ENCODE results near the gene PRR22.
"Not testable (repeated sequence)": the region's sequence is repeated elsewhere in the genome, so short reads cannot be mapped to it uniquely, and the experiment has no call there.

PRR22 gene

DNA sequence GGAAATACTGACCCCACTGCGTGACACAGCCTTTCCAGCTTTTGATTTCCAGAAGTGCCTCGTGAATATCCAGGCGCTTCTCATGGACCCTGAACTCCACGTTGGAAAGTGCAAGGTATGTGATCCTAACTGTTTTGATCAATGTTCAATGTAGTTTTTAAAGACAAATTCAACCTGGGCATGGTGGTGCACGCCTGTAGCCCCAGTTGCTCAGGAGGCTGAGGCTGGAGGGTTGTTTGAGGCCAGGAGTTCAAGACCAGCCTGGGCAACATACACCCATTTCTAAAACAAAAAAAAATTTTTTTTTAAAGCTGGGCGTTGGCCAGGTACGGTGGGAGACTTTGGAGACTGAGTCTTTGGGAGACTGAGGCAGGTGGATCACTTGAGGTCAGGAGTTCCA is 32.8 kb downstream of the PRR22 start:
- DNase-seq (ENCODE audit: low spot score) = no peak

DNA sequence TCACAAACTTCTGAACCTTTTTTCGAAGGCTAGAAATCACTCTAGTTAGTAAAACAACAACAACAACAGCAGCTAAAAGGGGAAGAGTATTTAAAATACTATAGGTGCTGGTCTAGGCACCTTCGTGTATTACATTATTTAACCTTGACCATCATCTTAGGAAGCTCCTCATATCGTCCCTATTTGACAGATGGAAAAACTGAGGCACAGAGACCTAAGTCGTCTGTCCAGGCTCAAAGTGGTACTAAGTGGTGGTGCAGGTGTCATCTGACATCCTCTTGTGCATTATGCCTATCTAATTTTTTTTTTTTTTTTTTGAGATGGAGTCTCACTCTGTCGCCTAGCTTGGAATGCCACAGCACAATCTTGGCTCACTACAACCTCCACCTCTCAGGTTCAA is 35.0 kb downstream of the PRR22 start:
- DNase-seq (ENCODE audit: low spot score) = no peak

DNA sequence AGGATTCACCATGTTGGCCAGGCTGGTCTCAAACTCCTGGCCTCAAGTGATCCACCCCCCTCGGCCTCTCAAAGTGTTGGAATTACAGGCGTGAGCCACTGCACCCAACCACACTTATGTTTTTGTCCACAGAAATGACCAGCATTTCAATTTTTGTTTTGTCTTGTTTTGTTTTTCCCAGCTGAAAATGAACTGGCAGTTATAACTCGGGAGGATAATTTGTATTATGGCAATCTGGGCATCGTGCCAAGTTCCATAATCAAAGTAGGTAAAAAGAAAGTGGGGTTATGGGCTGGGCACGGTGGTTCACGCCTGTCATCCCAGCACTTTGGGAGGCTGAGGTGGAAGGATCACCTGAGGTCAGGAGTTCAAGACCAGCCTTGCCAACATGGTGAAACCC is 35.6 kb downstream of the PRR22 start:
- not testable (repeated sequence) for DNase-seq (ENCODE audit: low spot score)

DNA sequence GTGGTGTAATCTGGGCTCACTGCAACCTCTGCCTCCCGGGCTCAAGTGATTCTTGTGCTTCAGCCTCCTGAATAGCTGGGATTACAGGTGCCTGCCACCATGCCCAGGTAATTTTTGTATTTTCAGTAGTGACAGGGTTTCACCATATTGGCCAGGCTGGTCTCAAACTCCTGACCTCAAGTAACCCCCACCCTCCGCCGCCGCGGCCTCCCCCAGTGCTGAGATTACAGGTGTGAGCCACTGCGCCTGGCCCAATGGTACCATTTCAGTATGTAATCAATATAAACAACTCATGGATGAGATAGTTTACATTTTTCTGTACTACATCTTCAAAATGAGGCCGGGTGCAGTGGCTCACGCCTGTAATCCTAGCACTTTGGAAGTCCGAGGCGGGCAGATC is 39.5 kb downstream of the PRR22 start:
- not testable (repeated sequence) for DNase-seq (ENCODE audit: low spot score)

DNA sequence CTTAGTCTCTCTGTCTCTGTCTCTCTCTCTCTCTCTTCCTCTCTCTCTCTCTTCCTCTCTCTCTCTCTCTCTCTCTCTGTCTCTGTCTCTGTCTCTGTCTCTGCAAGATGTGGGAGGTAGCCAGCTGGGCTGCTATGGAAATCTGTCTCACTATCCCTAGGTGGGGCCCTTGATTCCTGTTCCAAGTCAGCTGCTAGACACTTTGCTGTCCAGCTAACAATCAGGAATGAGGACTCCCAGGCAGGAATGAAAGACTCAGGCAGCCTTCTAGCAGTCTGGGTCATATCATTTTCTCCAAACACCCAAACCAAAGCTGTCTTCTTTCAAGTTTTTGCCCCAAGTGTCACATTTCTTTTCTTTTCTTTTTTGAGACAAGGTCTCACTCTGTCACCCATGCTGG is 40.9 kb downstream of the PRR22 start:
- DNase-seq (ENCODE audit: low spot score) = no peak

DNA sequence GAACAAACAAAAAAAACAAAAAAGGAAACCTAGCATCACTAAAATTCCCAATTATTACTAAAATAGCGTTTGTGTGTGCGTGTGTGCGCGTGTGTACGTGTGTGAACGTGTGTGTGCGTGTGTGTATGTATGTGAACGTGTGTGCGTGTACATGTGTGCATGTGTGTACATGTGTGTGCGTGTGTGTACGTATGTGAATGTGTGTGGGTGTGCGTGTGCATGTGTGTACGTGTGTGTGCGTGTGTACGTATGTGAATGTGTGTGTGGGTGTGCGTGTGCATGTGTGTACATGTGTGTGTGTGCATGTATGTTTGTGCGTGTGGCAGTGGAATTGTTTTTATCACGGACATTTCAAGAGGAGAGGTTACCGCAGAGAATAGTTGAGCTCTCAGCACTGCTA is 42.5 kb downstream of the PRR22 start:
- no peak for DNase-seq (ENCODE audit: low spot score)

DNA sequence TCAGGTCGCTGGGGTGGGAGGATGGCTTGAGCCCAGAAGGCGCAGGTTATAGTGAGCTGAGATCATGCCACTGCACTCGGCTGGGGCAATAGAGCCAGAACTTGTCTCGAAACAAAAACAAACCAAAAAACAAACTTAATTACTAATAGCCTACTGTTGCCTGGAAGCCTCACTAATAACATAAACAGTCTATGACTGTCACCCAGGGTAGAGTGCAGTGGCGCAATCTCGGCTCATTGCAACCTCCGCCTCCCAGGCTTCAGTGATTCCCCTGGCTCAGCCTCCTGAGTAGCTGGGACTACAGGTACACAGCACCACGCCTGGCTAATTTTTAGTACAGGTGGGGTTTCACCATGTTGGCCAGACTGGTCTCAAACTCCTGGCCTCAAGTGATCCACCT is 46.1 kb downstream of the PRR22 start:
- DNase-seq (ENCODE audit: low spot score) = no peak

DNA sequence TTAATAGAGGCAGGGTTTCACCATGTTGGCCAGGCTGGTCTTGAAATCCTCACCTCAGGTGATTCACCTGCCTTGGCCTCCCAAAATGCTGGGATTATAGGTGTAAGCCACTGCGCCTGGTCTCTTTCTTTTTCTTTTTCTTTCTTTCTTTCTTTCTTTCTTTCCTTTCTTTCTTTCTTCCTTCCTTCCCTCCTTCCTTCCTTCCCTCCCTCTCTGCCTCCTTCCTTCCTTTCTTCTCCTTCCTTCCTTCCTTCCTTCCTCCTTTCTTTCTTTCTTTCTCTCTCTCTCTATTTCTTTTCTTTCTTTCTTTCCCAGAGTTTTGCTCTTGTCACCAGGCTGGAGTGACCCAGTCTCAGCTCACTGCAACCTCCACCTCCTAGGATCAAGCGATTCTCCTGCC is 51.4 kb downstream of the PRR22 start:
- not testable (repeated sequence) for DNase-seq (ENCODE audit: low spot score)

Data from SW480 (cell line).